OCI-LY1 (cell line): ENCODE results near the gene LAMC3.

Experiments
- H2AFZ ChIP-seq: fragments of 200-600 bp; sonication (generic), shearing (Covaris generic); 2 replicates; pipeline ENCODE4 v1.6.0; 2014; ENCODE audit warnings: antibody characterized with exemption, mild to moderate bottlenecking, low read length
- H3F3A ChIP-seq: fragments of 200-600 bp; sonication (generic), shearing (Covaris generic); 2 replicates; pipeline ENCODE4 v1.6.0; 2014; ENCODE audit warnings: mild to moderate bottlenecking, antibody characterized with exemption, low read length, moderate library complexity; ENCODE audit not compliant: insufficient read depth
- H3K27ac ChIP-seq: fragments of 200-600 bp; sonication (generic); 2 replicates; pipeline ENCODE4 v1.5.1; 2014; ENCODE audit warnings: low read length, mixed run types, mild to moderate bottlenecking, low read depth; ENCODE audit not compliant: poor library complexity, severe bottlenecking
- H3K27me3 ChIP-seq: fragments of 200-600 bp; sonication (generic); 2 replicates; pipeline ENCODE4 v1.6.0; 2014; ENCODE audit warnings: antibody characterized with exemption, mild to moderate bottlenecking, low read length, moderate library complexity; ENCODE audit not compliant: insufficient read depth
- H3K36me3 ChIP-seq: fragments of 200-600 bp; sonication (generic); 2 replicates; pipeline ENCODE4 v1.6.1; 2014; ENCODE audit warnings: mild to moderate bottlenecking, antibody characterized with exemption, low read length, moderate library complexity, mixed read lengths; ENCODE audit not compliant: insufficient read depth
- H3K4me1 ChIP-seq: fragments of 200-600 bp; sonication (generic); 2 replicates; pipeline ENCODE4 v1.5.1; 2014; ENCODE audit warnings: mild to moderate bottlenecking, low read length, moderate library complexity; ENCODE audit not compliant: insufficient read depth, severe bottlenecking
- H3K4me2 ChIP-seq: fragments of 200-600 bp; sonication (generic), shearing (Covaris generic); 2 replicates; pipeline ENCODE4 v1.6.1; 2014; ENCODE audit warnings: low read length
- H3K4me3 ChIP-seq: fragments of 200-600 bp; sonication (generic); 2 replicates; pipeline ENCODE4 v1.5.1; 2014; ENCODE audit warnings: low read length, low read depth, mild to moderate bottlenecking, mixed read lengths; ENCODE audit not compliant: poor library complexity, severe bottlenecking
- H3K79me2 ChIP-seq: fragments of 200-600 bp; shearing (Covaris generic); 2 replicates; pipeline ENCODE4 v1.6.1; 2016; ENCODE audit warnings: mixed run types, low read length, mixed read lengths; ENCODE audit not compliant: insufficient read depth
- H3K9ac ChIP-seq: fragments of 200-600 bp; sonication (generic), shearing (Covaris generic); 2 replicates; pipeline ENCODE4 v1.6.1; 2014; ENCODE audit warnings: mild to moderate bottlenecking, low read length, mixed read lengths
- H3K9me2 ChIP-seq: fragments of 200-600 bp; sonication (generic), shearing (Covaris generic); 2 replicates; pipeline ENCODE4 v1.6.1; 2014; ENCODE audit warnings: low read depth, mild to moderate bottlenecking, low read length, mixed read lengths
- H3K9me3 ChIP-seq: fragments of 200-600 bp; shearing (Covaris generic); 2 replicates; pipeline ENCODE4 v1.6.1; 2014; ENCODE audit warnings: low read length, mixed read lengths
- H4K20me1 ChIP-seq: fragments of 200-600 bp; sonication (generic), shearing (Covaris generic); 2 replicates; pipeline ENCODE4 v1.6.0; 2016; ENCODE audit warnings: mild to moderate bottlenecking, low read length; ENCODE audit not compliant: insufficient read depth
- EZH2 ChIP-seq: fragments of 200-600 bp; sonication (generic), shearing (Covaris generic); IDR thresholded peaks from 2 replicates; pipeline ENCODE4 v1.8.0; 2017; ENCODE audit warnings: borderline replicate concordance, mixed run types, mild to moderate bottlenecking, antibody characterized with exemption, low read length, moderate library complexity, mixed read lengths
- TF ChIP-seq, protein P1 (sequence below): fragments of 200-600 bp; sonication (generic), shearing (Covaris generic); IDR thresholded peaks from 2 replicates; pipeline ENCODE4 v1.5.1; 2017; ENCODE audit warnings: mild to moderate bottlenecking, antibody characterized with exemption, low read length, moderate library complexity, mixed read lengths

The LAMC3 gene

DNA sequence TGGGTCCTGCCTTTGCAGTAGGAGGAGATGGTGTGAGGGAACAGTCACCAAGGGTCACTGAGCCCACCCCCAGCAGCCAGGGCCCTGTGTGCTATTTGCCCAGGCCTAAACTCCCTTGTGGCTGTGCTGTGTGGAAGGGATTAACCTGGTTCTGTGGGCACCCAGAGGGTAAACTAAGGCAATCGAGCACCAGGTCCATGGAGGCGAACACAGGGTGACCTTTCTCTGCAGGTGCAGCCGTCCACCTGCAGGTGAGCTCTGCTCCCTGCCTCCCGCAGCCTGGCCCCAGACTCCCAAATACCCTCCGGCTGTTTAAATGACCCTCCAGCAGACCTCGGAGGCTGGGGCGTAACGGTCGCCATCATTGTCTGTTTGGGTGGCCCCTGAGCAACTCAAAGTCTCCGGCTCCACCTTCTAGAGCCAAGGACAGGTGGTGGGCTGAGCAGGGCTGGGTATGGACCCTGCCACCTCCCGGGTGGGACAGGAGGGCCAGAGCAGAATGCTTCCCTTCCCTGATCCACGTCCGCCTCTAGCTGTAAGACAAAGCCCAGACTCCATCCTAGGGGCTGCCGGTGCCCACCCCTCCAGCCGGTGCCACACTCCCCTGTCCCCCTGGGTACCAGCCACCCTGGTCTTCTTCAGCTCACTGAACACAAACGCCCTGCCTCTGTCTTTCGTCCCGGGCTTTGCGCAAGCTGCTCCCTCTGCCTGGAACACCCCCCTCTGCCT is 35.9 kb upstream of the LAMC3 start:
- no peak overlapping the region for H3K9ac ChIP-seq
- no peak overlapping the region for H2AFZ ChIP-seq
- no peaks in the 10 kb centered on the region for H3K4me1 ChIP-seq
- H3K27ac ChIP-seq: no peak overlapping the region
- H3K4me2 ChIP-seq: no peak overlapping the region
- no peaks in the 10 kb centered on the region for H3K9me3 ChIP-seq
- no peaks in the 10 kb centered on the region for H3F3A ChIP-seq
- H3K9me2 ChIP-seq: no peaks in the 10 kb centered on the region
- H3K4me3 ChIP-seq: no peak overlapping the region
- TF ChIP-seq, protein P1, sequence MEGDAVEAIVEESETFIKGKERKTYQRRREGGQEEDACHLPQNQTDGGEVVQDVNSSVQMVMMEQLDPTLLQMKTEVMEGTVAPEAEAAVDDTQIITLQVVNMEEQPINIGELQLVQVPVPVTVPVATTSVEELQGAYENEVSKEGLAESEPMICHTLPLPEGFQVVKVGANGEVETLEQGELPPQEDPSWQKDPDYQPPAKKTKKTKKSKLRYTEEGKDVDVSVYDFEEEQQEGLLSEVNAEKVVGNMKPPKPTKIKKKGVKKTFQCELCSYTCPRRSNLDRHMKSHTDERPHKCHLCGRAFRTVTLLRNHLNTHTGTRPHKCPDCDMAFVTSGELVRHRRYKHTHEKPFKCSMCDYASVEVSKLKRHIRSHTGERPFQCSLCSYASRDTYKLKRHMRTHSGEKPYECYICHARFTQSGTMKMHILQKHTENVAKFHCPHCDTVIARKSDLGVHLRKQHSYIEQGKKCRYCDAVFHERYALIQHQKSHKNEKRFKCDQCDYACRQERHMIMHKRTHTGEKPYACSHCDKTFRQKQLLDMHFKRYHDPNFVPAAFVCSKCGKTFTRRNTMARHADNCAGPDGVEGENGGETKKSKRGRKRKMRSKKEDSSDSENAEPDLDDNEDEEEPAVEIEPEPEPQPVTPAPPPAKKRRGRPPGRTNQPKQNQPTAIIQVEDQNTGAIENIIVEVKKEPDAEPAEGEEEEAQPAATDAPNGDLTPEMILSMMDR: no peak
- no peak for TF ChIP-seq EZH2
- H4K20me1 ChIP-seq: no peaks in the 10 kb centered on the region
- H3K27me3 ChIP-seq: peaks cover 6% of the 10 kb centered on the region; the same call in 1 of the 2 replicates
- no peaks in the 10 kb centered on the region for H3K36me3 ChIP-seq
- no peaks in the 10 kb centered on the region for H3K79me2 ChIP-seq

- H3K4me2 ChIP-seq: no peak overlapping the region
- no peaks in the 10 kb centered on the region for H3K9me2 ChIP-seq
- H3K4me3 ChIP-seq: no peak overlapping the region
- no peaks in the 10 kb centered on the region for H4K20me1 ChIP-seq
- no peaks in the 10 kb centered on the region for H3K36me3 ChIP-seq
- peaks cover 3% of the 10 kb centered on the region; the same call in 1 of the 2 replicates for H3K27me3 ChIP-seq
- TF ChIP-seq, protein P1: no peak
- no peak for TF ChIP-seq EZH2
- no peaks in the 10 kb centered on the region for H3K79me2 ChIP-seq
- no peaks in the 10 kb centered on the region for H3F3A ChIP-seq
- no peak overlapping the region for H2AFZ ChIP-seq
- H3K9ac ChIP-seq: no peak overlapping the region
- no peaks in the 10 kb centered on the region for H3K4me1 ChIP-seq
- H3K27ac ChIP-seq: no peak overlapping the region
- H3K9me3 ChIP-seq: no peaks in the 10 kb centered on the region
Observed at GRCh38 chr9:130973686-130974281, 35.2 kb upstream of the LAMC3 start.

GRCh38 chr9:130974697-130975096 is 34.3 kb upstream of the LAMC3 start:
- no peaks in the 10 kb centered on the region for H3K9me2 ChIP-seq
- H3K27ac ChIP-seq: no peak overlapping the region
- no peaks in the 10 kb centered on the region for H3K4me1 ChIP-seq
- H2AFZ ChIP-seq: no peak overlapping the region
- no peak overlapping the region for H3K4me2 ChIP-seq
- no peak overlapping the region for H3K9ac ChIP-seq
- H3K9me3 ChIP-seq: no peaks in the 10 kb centered on the region
- no peaks in the 10 kb centered on the region for H3F3A ChIP-seq
- no peaks in the 10 kb centered on the region for H3K79me2 ChIP-seq
- H3K27me3 ChIP-seq: peaks cover 3% of the 10 kb centered on the region; the same call in 1 of the 2 replicates
- TF ChIP-seq, protein P1: no peak
- TF ChIP-seq EZH2: no peak
- no peaks in the 10 kb centered on the region for H3K36me3 ChIP-seq
- no peak overlapping the region for H3K4me3 ChIP-seq
- H4K20me1 ChIP-seq: no peaks in the 10 kb centered on the region
